B cell (primary cell): ENCODE results near the gene ING4. TPM values are rescaled to one million over a fixed set of nuclear protein-coding genes. Genes with fewer than 3 reads are reported as not detected.

ENCODE experiments used
- ATAC-seq: fragments of 200-7000 bp; cut with Tn5 transposase; one replicate; pipeline ENCODE4 v1.10.0; 2021; ENCODE audit warnings: low read depth, mild to moderate bottlenecking, moderate number of reproducible peaks, moderate library complexity
- CTCF ChIA-PET: fragments of 350-600 bp; sonication (Branson Sonifier 250); formaldehyde crosslinking; loops from one replicate; lab custom pipeline; 2021; ENCODE audit warnings: antibody characterized with exemption, inconsistent platforms; lab: Charles Lee
- POLR2A ChIA-PET: fragments of 350-600 bp; sonication (Branson Sonifier 250); formaldehyde crosslinking; loops from one replicate; lab custom pipeline; 2021; ENCODE audit warnings: antibody characterized with exemption; lab: Charles Lee
- DNase-seq: peaks from one replicate; pipeline ENCODE4 v3.0.0; 2013
- H2AFZ ChIP-seq: 2 replicates; pipeline ENCODE4 v1.6.1; 2012; ENCODE audit warnings: mild to moderate bottlenecking, low read depth, low read length; ENCODE audit not compliant: insufficient read depth, poor library complexity, severe bottlenecking
- H3K27ac ChIP-seq, 2 donors: 1 replicate in 1 of 2; 2 replicates in 1 of 2; pipeline ENCODE4 v1.5.1; 2012 to 2013; ENCODE audit warnings: low read length in 2 of 2, mild to moderate bottlenecking in 2 of 2, moderate library complexity in 1 of 2
- H3K27me3 ChIP-seq, 4 experiments: fragments of 200-600 bp in 1 of 4; sonication (generic) in 1 of 4; replicated peaks in 1 of 4; 1 replicate in 2 of 4; 2 replicates in 2 of 4; pipeline versions ENCODE4 v1.6.1 to v1.7.0; 2013 to 2016; ENCODE audit warnings: low read length in 3 of 4, mild to moderate bottlenecking in 2 of 4, mixed read lengths in 1 of 4, moderate library complexity in 1 of 4; ENCODE audit not compliant: insufficient read depth in 4 of 4, control insufficient read depth in 3 of 4; ENCODE audit errors: control extremely low read depth in 1 of 4
- H3K36me3 ChIP-seq, 2 experiments: replicated peaks in 1 of 2; 1 replicate in 1 of 2; 2 replicates in 1 of 2; pipeline versions ENCODE4 v1.6.1 to v1.7.1; 2013; ENCODE audit warnings: low read length in 1 of 2; ENCODE audit not compliant: insufficient read depth in 2 of 2, control insufficient read depth in 1 of 2; ENCODE audit errors: control extremely low read depth in 1 of 2, extremely low read depth in 1 of 2
- H3K4me1 ChIP-seq, 2 donors: fragments of 200-600 bp in 1 of 2; sonication (generic) in 1 of 2; 1 replicate in 1 of 2; 2 replicates in 1 of 2; pipeline versions ENCODE4 v1.5.1 to v1.6.1; 2013 to 2017; ENCODE audit warnings: low read length in 2 of 2; ENCODE audit not compliant: control insufficient read depth in 2 of 2, insufficient read depth in 2 of 2
- H3K4me2 ChIP-seq: replicated peaks from 2 replicates; pipeline ENCODE3; 2012; ENCODE audit warnings: mild to moderate bottlenecking, low read depth, low read length; ENCODE audit not compliant: poor library complexity, severe bottlenecking
- H3K4me3 ChIP-seq, 5 experiments: fragments of 200-600 bp in 1 of 5; sonication (generic) in 1 of 5; 1 replicate in 3 of 5; 2 replicates in 2 of 5; pipeline versions ENCODE4 v1.5.1 to v1.7.0; 2011 to 2016; ENCODE audit warnings: low read length in 4 of 5, mild to moderate bottlenecking in 4 of 5, low read depth in 2 of 5, control low read depth in 1 of 5, moderate library complexity in 1 of 5; ENCODE audit not compliant: insufficient read depth in 1 of 5; ENCODE audit errors: control extremely low read depth in 1 of 5, extremely low read depth in 1 of 5
- H3K79me2 ChIP-seq: fragments of 200-600 bp; sonication (generic); one replicate; pipeline ENCODE4 v1.6.0; 2016; ENCODE audit warnings: low read length; ENCODE audit not compliant: control insufficient read depth, insufficient read depth
- H3K9ac ChIP-seq: fragments of 200-600 bp; sonication (generic); 2 replicates; pipeline ENCODE4 v1.6.1; 2017; ENCODE audit warnings: mild to moderate bottlenecking, low read length, moderate library complexity
- H3K9me3 ChIP-seq, 3 donors: one replicate each; pipeline versions ENCODE4 v1.6.1 to v1.7.1; 2013; ENCODE audit warnings: low read length in 2 of 3; ENCODE audit not compliant: control insufficient read depth in 2 of 3, insufficient read depth in 1 of 3; ENCODE audit errors: control extremely low read depth in 1 of 3
- H4K20me1 ChIP-seq: 2 replicates; pipeline ENCODE4 v1.6.0; 2012; ENCODE audit warnings: mild to moderate bottlenecking, low read length; ENCODE audit not compliant: insufficient read depth, control insufficient read depth, poor library complexity, severe bottlenecking
- H3K27ac Mint-ChIP-seq: one replicate; pipeline ENCODE4 v1.8.0; 2021; ENCODE audit warnings: mixed read lengths
- H3K27me3 Mint-ChIP-seq: one replicate; pipeline ENCODE4 v1.8.0; 2021; ENCODE audit warnings: mixed read lengths
- H3K4me1 Mint-ChIP-seq: one replicate; pipeline ENCODE4 v1.8.0; 2021; ENCODE audit warnings: mixed read lengths
- H3K4me3 Mint-ChIP-seq: one replicate; pipeline ENCODE4 v1.8.0; 2021; ENCODE audit warnings: mixed read lengths
- H3K9me3 Mint-ChIP-seq: one replicate; pipeline ENCODE4 v1.8.0; 2022; ENCODE audit warnings: mixed read lengths; ENCODE audit not compliant: insufficient read depth
- CTCF ChIP-seq: fragments of 200-600 bp; IDR thresholded peaks from one replicate; pipeline ENCODE4 v1.8.0; 2022; ENCODE audit warnings: antibody characterized with exemption, mild to moderate bottlenecking
- EZH2 ChIP-seq: IDR thresholded peaks from 2 replicates; pipeline ENCODE4 v1.6.1; 2012; ENCODE audit warnings: borderline replicate concordance, low read depth, mild to moderate bottlenecking, moderate library complexity, low read length; ENCODE audit not compliant: insufficient read depth, poor library complexity, severe bottlenecking
- WGBS: methylation state at CpG from one replicate; pipeline ENCODE4 v1.1.5; 2013; ENCODE audit warnings: missing lambda C conversion rate; ENCODE audit not compliant: insufficient coverage; 5-methylcytosine and 5-hydroxymethylcytosine counted together
- intact Hi-C: fragments of 100-400 bp; cut with micrococcal nuclease; formaldehyde crosslinking; loops from one replicate; pipeline ENCODE4 v1.10.0; 2022
- polyA plus RNA-seq: library from polyadenylated mRNA; depleted of rRNA; stranded (reverse); fragments of >200 nt; gene quantifications from 2 replicates; pipeline ENCODE4 v1.2.3, GENCODE V29; 2012
- total RNA-seq, 2 donors: library from RNA; stranded (reverse); fragments of 120-200 nt in 1 of 2; gene quantifications; 1 replicate in 1 of 2; 2 replicates in 1 of 2; pipeline versions ENCODE4 v1.2.3 to v1.2.4, GENCODE V29; 2013 to 2022

The ING4 gene
- total and polyA plus RNA-seq, 2 donors (not counting 1 experiment from before 2014, with no cell fraction given): 81.1 to 110 TPM

- Histone ChIP-seq H3K4me3 (peak within 1 kb of the TSS in 4 of 5 experiments; percentile 32 to 65 (median 57)), H3K27me3 (peaks cover 4 to 39% (median 28%) of the 10 kb centered on the region in 4 experiments), H3K36me3 (no peaks in the 10 kb centered on the region), H3K27ac (no peak within 1 kb of the TSS), H3K9ac (peak within 1 kb of the TSS; percentile 63), H3K4me2 (peak within 1 kb of the TSS; percentile 99), H2AFZ (peak within 1 kb of the TSS; percentile 82), H4K20me1 (no peaks in the 10 kb centered on the region), H3K4me1 (peaks cover 45 to 47% of the 10 kb centered on the region in 2 donors), H3K9me3 (no peaks in the 10 kb centered on the region), H3K79me2 (no peaks in the 10 kb centered on the region)
- intact Hi-C loops: no loop called here
- ChIA-PET CTCF (no interaction called here), POLR2A (no interaction called here)
- Mint-ChIP-seq H3K27ac (peak within 1 kb of the TSS; percentile 38), H3K9me3 (no peaks in the 10 kb centered on the region), H3K27me3 (peaks cover 34% of the 10 kb centered on the region), H3K4me3 (peak within 1 kb of the TSS; percentile 83), H3K4me1 (peaks cover 50% of the 10 kb centered on the region)
- DNase-seq (peak; percentile 68), ATAC-seq (peak; percentile 52)
- TF ChIP-seq EZH2 (no peak), CTCF (no peak)
- WGBS: under 1% methylated on average over 38 of the region's 43 CpGs
Measured at GRCh38 chr12:6700646-6701051, 37.7 kb upstream of the ING4 start, which contains the start of gene PIANP. Gene PIANP (minus strand): TSS chr12:6700815. CDS start chr12:6698061, 2,754 bp downstream.

GRCh38 chr12:6699989-6700645 lies 37.2 kb upstream of the ING4 start:
- peaks cover 0 to 3% (median 0%) of the 10 kb centered on the region in 3 donors for H3K9me3 ChIP-seq
- Mint-ChIP-seq H3K27ac (no peak overlapping the region), H3K4me1 (peaks cover 53% of the 10 kb centered on the region), H3K4me3 (peak overlapping the region; percentile 65), H3K9me3 (no peaks in the 10 kb centered on the region), H3K27me3 (peaks cover 30% of the 10 kb centered on the region)
- H3K4me1 ChIP-seq: peaks cover 50 to 53% of the 10 kb centered on the region in 2 donors
- H4K20me1 ChIP-seq: no peaks in the 10 kb centered on the region
- H3K27me3 ChIP-seq: peaks cover 4 to 37% (median 28%) of the 10 kb centered on the region in 4 experiments
- ATAC-seq: no peak
- peak overlapping the region in 4 of 5 experiments; percentile 32 to 65 (median 57) for H3K4me3 ChIP-seq
- TF ChIP-seq CTCF (no peak), EZH2 (no peak)
- H3K79me2 ChIP-seq: no peaks in the 10 kb centered on the region
- CTCF ChIA-PET: interaction anchor here (0.6 to 2.5 kb wide), 4 partner anchors 11 to 413 kb away, joined by 3 to 6 read pairs (median 4); partner anchors contain the start of gene ZNF384
- H2AFZ ChIP-seq: peak overlapping the region; percentile 82
- POLR2A ChIA-PET: interaction anchor here (0.8 to 1.0 kb wide), 2 partner anchors 24 to 53 kb away, joined by 3 to 5 read pairs; partner anchors contain the start of genes COPS7A and MLF2
- DNase-seq: peak; percentile 37
- peak overlapping the region; percentile 63 for H3K9ac ChIP-seq
- H3K27ac ChIP-seq: no peak overlapping the region
- H3K36me3 ChIP-seq: no peaks in the 10 kb centered on the region
- peak overlapping the region; percentile 99 for H3K4me2 ChIP-seq
- intact Hi-C loops: no loop called here
- WGBS: 3% methylated on average over 49 of the region's 65 CpGs
